Measurements from ENCODE around the gene RALBP1.

RALBP1 gene

DNA sequence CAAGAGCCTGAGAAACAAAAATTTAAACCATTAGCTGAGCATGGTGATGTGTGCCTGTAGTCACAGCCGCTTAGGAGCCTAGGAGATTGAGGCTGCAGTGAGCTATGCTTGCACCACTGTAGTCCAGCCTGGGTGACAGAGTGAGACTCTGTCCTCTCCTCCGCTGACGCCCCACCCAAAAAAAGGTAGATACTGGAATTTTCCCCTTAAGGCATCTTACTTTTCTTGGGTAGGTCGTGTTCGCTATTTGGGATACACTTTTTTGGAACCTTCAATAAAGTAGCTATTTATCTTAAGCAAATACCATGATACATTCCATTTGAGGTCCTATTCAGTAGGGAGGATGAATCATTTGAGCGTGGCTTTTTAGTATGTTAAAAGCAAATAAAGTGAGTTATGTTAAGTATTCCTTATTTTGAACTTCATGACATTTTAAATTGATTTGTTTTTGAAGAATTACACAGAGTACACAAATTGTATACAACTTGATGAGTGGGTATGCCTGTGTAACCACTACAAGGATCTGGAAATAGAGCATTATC lies 38.7 kb downstream of the RALBP1 start:
- no peak for DNase-seq

- no peak for DNase-seq
Measured at GRCh38 chr18:9516437-9517064, 41.2 kb downstream of the RALBP1 start.

- no peak for DNase-seq
Measured at GRCh38 chr18:9517869-9518268, 42.6 kb downstream of the RALBP1 start.

DNA sequence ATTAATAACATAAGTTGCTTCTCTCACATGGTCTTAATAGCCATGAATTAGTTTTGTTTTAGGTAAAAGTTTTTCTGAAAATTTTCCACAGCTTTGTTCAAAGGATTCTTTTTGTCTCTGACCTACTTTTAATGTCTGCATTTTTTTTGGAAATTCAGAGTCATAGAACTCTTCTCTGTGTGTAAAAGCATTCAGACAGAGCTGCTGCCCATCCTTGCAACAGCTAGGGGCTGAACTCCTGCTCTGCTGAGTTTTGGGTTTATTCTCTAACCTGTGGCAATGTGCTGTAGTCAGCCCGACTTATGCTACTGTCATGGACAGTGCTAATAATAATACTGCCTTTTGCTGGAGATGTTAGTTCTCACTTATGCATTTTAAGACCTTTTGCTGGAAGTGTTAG lies 44.1 kb downstream of the RALBP1 start:
- DNase-seq = no peak

- no peak for DNase-seq
Measured at GRCh38 chr18:9520666-9521065, 45.4 kb downstream of the RALBP1 start.

GRCh38 chr18:9521770-9522169 lies 46.5 kb downstream of the RALBP1 start:
- no peak for DNase-seq

GRCh38 chr18:9522952-9523351 lies 47.6 kb downstream of the RALBP1 start:
- DNase-seq = no peak

DNA sequence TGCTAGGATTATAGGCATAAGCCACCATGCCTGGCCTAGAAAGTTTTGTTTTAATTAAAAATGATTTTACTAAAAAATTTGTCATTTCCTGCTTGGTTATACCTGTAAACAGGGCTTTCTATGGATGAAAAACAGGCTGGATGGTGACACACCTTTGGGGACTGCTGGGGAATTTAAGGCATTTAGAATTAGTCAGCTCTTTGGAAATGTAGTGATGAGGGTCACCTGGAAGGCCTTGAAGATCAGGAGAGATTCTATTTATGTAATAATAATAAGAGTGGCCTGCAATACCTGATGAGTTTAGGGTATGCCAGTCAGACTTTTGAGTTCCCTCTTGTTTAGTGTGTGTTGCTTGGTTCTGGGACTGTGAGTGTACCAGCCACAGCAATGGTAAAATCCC lies 51.1 kb downstream of the RALBP1 start:
- DNase-seq = no peak

- DNase-seq = no peak
Measured at GRCh38 chr18:9530226-9531009, 55.1 kb downstream of the RALBP1 start.

GRCh38 chr18:9531791-9532410 lies 56.6 kb downstream of the RALBP1 start:
- DNase-seq = no peak

- DNase-seq = no peak
Measured at GRCh38 chr18:9534844-9535243, 59.5 kb downstream of the RALBP1 start.

GRCh38 chr18:9535430-9535991 lies 60.2 kb downstream of the RALBP1 start:
- no peak for DNase-seq

- DNase-seq = no peak
Measured at GRCh38 chr18:9536354-9537152, 61.2 kb downstream of the RALBP1 start.

GRCh38 chr18:9537677-9538076 lies 62.4 kb downstream of the RALBP1 start:
- no peak for DNase-seq

- DNase-seq = no peak
Measured at GRCh38 chr18:9539283-9539682, 64.0 kb downstream of the RALBP1 start.

GRCh38 chr18:9539938-9540337 lies 64.6 kb downstream of the RALBP1 start:
- no peak for DNase-seq

GRCh38 chr18:9542924-9543323 lies 67.6 kb downstream of the RALBP1 start:
- DNase-seq = no peak

DNA sequence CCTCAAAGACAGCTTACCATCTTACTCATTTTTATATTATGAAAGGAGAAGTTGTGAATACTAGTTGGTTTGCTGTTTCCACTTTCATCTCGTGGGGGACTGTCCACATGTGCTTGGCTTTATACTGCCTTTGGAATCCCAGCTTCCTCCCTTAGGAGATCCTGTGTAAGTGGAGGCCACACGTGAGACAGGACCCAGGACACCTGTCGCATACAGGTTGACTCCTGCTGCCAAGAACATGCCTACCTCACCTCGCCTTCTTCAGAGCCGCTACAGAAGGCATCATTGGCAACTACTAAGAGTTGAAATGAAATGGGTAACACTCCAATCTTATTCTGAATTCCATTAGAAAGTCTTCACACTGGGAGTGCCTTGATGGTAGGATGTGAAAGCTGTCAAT lies 69.7 kb downstream of the RALBP1 start:
- no peak for DNase-seq

GRCh38 chr18:9546468-9546867 lies 71.2 kb downstream of the RALBP1 start:
- DNase-seq = no peak

DNA sequence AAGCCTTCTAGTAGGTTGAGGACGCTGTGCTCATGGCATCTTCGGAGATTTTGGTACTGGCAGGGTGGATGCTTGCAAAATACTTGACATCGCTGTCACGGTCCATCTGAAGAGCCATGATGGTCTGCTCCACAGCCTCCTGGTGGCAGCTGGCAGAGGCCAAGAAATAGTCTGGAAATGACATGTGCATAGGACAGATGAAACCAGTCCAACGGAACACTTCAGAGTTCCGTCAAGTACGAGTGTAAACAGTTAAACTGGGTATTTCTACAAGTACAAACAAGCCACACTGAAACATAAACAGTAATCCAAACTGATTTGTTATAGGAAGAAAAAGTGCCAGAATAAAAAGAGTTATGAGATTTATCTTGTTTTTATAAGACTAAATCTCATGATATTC lies 72.5 kb downstream of the RALBP1 start:
- no peak for DNase-seq

- no peak for DNase-seq
Measured at GRCh38 chr18:9549405-9549804, 74.1 kb downstream of the RALBP1 start.

GRCh38 chr18:9550429-9550828 lies 75.1 kb downstream of the RALBP1 start:
- no peak for DNase-seq

DNA sequence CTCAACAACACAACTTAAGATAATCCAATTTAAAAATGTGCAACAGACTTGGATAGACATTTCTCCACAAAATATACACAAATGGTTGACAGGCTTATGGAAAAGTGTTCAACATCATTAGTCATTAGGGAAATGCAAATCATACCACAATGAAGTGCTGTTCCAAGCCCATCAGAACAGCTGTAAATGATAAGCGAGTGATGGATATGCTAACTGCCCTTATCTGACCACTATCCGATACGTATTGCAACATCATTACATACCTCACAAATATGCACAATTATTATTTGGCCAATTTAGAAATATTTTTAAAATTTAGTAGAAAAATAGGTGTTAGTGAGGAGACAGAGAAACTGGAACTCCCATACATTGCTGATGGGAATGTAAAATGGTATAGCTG lies 76.9 kb downstream of the RALBP1 start:
- no peak for DNase-seq
